DMS53 (cell line): ENCODE data around the gene ZSWIM1.

Experiments used
- DNase-seq: peaks from one replicate; lab custom pipeline; 2025; lab: John Stamatoyannopoulos, UW

ZSWIM1 gene

DNA sequence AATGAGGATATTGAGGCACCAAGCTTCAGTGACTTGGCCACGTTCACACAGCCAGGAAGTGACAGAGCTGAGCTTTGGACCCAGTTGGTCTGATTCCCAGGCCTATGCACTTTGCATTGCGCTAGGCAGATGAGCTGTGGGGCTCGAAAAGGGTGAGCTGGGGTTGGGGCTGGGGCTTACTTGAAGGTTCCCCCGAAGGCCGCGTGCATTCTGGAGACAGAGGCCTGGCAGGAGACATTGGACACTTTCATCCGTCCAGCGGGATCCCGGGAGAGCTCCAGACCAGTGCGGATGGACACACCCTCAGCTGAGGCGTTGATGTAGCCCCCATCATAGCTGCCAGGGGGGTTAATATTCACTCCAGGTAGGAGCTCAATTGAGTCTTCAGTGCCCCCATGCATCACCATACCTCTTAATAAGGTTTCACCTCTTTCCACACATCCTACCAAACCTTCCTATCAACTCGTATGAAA, 28.3 kb downstream of the ZSWIM1 start:
- DNase-seq = no peak

DNA sequence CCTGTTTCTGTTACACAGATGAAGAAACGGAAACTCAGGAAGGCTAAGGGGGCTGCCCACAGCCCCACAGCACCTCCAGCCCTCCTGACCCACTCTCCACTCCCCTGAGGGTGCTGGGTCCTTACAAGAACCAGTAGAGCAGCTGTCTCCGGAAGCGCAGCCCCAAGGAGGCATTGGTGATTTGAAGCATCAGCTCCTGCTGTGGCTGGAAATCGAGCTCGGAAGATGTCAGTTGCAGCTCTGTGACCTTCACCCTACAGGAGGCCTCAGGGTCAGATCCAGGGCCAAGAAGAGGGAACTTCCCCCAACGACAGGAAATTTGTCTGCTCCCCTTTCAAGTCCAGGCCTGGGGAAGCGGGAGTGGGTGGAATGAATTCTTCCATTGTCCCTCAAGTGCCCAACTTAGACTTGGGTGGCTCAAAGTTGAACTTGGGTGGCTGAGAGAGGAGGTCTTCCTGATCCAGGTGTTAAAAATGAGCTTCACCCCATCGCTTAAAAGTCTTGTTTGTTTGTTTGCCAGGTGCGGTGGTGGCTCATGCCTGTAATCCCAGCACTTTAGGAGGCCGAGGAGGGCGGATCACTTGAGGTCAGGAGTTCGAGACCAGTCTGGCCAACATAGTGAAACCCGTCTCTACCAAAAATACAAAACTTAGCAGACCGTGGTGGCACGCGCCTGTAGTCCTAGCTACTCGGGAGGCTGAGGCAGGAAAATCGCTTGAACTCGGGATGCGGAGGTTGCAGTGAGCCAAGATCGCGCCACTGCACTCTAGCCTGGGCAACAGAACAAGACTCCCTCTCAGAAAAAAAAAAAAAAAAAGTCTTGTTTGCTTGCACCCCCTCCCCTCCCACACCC, 29.0 kb downstream of the ZSWIM1 start:
- DNase-seq = no peak

GRCh38 chr20:45910670-45911485, 29.9 kb downstream of the ZSWIM1 start:
- DNase-seq = peak; percentile 92

- DNase-seq = peak; percentile 69
Observed at GRCh38 chr20:45911486-45912343, 30.7 kb downstream of the ZSWIM1 start, which contains the start of gene PLTP. PLTP (minus strand) TSS chr20:45912155; CDS start chr20:45911452, 703 bp downstream.

DNA sequence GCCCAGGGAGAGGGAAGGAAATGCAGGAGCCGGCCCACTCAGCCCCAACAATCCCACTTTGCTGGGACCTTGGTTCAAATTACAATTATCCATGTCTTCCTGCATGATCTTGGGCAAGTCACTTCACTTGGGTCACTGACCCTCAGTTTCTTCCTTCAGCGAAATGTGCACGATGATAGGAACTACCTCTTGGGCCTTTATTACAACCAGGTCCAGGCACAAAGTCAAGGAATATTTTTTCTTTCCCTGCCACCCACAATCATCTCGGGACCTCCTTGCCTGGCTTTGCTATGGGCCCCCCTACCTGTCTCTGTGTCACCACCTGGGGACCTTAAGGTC, 31.3 kb downstream of the ZSWIM1 start:
- DNase-seq = no peak

GRCh38 chr20:45913116-45913515, 32.1 kb downstream of the ZSWIM1 start:
- peak; percentile 23 for DNase-seq

DNA sequence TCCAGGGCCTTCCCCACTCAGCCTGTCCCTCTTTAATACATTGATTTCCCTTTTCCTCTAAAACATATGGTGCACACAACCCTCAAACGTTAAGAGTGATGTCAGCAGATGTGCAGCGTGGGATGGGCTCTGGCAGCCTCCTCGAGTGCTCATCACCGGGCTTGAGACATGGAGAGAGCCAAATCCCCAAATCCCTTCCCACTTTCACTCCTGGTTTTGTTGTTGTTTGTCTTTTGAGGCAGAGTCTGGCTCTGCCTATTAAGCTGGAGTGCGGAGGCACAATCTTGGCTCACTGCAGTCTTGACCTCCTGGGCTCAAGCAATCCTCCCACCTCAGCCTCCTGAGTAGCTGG, 36.7 kb downstream of the ZSWIM1 start:
- DNase-seq = no peak

- no peak for DNase-seq
Observed at GRCh38 chr20:45918182-45918737, 37.2 kb downstream of the ZSWIM1 start.

- no peak for DNase-seq
Observed at GRCh38 chr20:45918779-45919537, 37.9 kb downstream of the ZSWIM1 start.

- no peak for DNase-seq
Observed at GRCh38 chr20:45919542-45920399, 38.7 kb downstream of the ZSWIM1 start.

GRCh38 chr20:45920462-45921336, 39.7 kb downstream of the ZSWIM1 start:
- DNase-seq = no peak

DNA sequence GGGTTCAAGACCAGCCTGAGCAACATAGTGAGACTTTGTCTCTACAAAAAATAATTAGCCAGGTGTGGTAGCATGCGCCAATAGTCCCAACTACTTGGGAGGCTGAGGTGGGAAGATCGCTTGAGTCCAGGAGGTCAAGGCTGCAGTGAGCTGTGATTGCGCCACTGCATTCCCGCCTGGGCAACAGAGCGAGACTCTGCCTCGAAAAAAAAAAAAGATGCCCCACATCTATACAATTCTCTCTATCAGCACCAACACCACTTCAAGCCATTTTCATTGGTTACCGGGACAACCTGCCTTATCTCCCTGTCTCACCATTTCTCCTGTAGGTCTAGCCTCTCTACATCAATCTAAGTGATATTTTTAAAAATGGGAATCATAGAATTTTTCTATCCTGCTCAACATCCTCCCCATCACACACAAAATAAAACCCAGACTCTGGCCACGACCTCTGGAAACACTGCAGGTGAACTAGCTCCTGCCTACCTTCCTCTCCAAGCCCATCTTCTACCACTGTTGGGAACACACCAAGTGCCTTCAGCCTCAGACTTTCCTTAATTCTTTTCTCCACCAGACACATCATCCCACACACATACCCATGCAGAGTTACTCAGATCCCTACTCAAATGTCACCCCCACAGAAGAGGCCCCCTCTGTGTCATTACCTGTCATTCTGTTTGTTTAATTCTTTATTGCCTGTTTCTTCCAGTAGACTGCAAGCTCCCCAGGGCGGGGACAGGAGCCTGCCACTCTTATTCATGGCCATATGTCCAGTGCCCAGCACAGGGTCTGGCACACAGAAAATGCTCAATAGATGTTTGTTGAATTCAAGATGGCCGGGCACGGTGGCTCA, 40.5 kb downstream of the ZSWIM1 start:
- DNase-seq = no peak

DNA sequence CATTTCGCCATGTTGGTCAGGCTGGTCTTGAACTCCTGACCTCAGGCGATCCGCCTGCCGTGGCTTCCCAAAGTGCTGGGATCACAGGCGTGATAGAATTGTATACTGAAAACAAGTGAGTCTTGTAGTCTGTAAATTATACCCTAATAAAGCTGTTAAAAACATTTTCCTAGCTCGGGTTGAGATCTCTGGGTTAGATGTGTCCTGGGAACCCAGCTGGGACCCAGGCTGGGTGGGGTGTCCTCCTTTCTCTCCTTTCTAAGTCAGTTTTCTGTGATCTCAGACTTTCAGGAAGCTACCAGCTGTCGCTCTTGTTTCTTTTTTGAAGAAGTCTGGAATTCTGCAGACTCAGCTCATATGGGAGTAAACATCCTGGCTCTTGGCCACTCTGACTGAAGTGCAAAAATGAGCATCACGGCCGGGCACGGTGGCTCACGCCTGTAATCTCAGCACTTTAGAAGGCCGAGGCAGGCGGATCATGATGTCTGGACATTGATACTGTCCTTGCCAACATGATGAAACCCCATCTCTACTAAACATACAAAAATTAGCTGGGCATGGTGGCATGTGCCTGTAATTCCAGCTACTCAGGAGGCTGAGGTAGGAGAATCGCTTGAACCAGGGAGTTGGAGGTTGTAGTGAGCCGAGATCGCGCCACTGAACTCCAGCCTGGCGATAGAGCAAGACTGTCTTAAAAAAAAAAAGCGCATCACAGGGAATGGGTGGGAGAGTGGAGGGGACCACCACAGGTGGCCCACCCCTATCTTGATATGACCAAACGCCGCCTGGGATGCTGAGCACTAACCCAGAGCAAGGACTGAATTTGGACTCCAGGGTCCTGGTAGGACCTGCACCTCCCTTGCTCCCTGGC, 43.6 kb downstream of the ZSWIM1 start:
- DNase-seq = peak; percentile 68

DNA sequence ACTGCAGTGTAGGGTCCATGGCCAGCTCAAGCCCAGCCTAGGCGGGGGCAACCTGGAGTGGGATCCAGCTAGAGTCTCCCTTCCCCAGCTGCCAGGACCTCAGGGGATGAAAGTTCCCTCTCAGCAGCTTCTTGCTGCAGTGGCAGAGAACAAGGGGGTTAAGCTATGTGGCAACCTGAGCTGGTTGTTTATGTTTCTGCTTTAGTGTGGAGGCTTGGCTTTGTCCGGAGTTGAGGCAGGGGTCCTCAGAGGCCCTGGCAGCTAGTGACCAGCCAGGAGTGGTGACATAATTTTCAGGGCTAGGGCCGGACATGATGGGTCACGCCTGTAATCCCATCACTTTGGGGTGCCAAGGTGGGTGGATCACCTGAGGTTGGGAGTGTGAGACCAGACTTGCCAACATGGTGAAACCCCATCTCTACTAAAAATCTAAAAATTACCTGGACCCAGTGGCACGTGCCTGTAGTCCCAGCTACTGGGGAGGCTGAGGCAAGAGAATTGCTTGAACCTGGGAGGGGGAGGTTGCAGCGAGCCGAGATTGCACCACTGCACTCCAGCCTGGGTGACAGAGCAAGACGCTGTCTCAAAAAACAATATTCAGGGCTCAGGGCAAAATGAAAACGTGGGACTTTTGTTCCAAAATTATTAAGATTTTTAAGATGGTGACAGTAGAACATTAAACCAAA, 44.9 kb downstream of the ZSWIM1 start:
- DNase-seq = no peak

DNA sequence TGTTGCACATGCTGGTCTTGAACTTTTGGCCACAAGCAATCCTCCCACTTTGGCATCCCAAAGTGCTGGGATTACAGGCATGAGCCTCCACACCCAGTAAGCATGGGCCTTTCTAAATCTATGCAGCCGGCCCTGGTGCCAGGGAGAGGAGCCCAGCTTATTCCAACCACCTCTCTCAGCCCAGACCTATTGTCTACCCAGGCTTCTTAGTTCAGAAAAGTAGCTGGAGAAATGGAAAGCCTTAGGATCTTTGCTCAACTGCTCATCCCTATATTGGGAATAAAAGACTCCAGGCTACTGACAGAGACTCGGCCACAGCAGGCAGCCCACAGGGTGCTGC, 45.7 kb downstream of the ZSWIM1 start:
- DNase-seq = no peak

DNA sequence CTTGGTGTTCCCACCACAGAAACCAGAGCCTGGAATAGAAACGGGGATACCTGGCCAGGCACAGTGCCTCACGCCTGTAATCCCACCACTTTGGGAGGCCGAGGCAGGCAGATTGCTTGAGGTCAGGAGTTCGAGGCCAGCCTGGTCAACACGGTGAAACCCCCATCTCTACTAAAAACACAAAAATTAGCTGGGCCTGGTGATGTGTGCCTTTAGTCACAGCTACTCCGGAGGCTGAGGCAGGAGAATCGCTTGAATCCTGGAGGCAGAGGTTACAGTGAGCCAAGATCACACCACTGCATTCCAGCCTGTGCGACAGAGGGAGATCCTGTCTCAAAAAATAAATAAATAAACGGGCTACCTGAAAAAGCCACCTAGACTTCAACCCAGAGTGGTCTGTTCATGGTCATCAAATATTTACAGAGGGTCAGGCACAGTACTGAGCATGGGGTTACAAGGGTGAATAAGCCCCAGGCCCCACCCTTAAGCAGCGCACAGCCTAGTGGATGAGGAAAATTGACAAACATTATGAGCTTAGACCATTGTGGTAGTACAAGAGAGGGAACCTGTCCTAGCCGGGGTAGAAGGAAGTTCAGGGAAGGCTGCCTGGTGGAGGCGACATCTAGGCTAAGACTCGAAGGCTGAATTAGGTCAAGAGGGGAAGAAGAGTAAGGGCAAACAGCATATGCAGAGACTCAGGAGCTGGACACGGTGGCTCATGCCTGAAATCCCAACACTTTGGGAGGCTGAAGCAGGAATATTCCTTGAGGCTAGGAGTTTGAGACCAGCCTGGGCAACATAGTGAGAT, 46.2 kb downstream of the ZSWIM1 start:
- DNase-seq = peak; percentile 42
